ENCODE measurements around the gene CRYGD.

DNA sequence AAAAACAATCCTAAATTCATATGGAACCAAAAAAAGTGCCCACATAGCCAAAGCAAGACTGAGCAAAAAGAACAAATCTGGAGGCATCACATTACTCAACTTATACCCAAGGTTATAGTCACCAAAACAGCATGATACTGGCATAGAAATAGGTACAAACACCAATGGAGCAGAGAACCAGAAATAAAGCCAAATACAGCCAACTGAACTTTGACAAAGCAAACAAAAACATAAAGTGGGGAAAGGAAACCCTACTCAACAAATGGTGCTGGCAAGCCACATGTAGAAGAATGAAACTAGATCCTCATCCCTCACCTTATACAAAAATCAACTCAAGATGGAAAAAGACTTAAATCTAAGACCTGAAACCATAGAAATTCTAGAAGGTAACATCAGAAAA lies 40.5 kb downstream of the CRYGD start:
- TF ChIP-seq CTCF (IDR thresholded peaks at IDR 0.05) (no peak), POLR2A (IDR thresholded peaks at IDR 0.05) (no peak)

All from testis (tissue), 2 donors.